Bronchial epithelial cell (primary cell): Measurements from ENCODE around the gene POLDIP2. TPM values are rescaled to one million over a fixed set of nuclear protein-coding genes. Genes with fewer than 3 reads are reported as not detected.

ENCODE experiments used
- DNase-seq: peaks from one replicate; pipeline ENCODE4 v3.0.0-alpha.2; 2010; ENCODE audit warnings: low read depth
- FAIRE-seq: peaks from 2 replicates; lab custom pipeline; 2011; peaks lifted over from hg19 to GRCh38; lab: Jason Lieb, UNC
- H3K27me3 ChIP-seq: 2 replicates; pipeline ENCODE4 v1.5.1; 2011; ENCODE audit warnings: low read length; ENCODE audit not compliant: control insufficient read depth, insufficient read depth
- H3K36me3 ChIP-seq: 2 replicates; pipeline ENCODE4 v1.5.1; 2011; ENCODE audit warnings: low read length; ENCODE audit not compliant: control insufficient read depth, insufficient read depth
- H3K4me3 ChIP-seq: 2 replicates; pipeline ENCODE4 v1.5.1; 2011; ENCODE audit warnings: mild to moderate bottlenecking, low read depth, low read length, control low read depth
- total RNA-seq: library from RNA; depleted of rRNA; stranded (reverse); fragments of >200 nt; gene quantifications from 2 replicates; pipeline ENCODE4 v1.2.1, GENCODE V29; 2014
- TF ChIP-seq, protein P1 (sequence below): IDR thresholded peaks from 2 replicates; pipeline ENCODE4 v1.5.1; 2011; ENCODE audit warnings: mild to moderate bottlenecking, moderate library complexity, low read length, control low read depth, inconsistent platforms; ENCODE audit not compliant: insufficient read depth, severe bottlenecking

POLDIP2 gene
- total RNA-seq, 1 donor from 2014 or later: 59.8 TPM

DNA sequence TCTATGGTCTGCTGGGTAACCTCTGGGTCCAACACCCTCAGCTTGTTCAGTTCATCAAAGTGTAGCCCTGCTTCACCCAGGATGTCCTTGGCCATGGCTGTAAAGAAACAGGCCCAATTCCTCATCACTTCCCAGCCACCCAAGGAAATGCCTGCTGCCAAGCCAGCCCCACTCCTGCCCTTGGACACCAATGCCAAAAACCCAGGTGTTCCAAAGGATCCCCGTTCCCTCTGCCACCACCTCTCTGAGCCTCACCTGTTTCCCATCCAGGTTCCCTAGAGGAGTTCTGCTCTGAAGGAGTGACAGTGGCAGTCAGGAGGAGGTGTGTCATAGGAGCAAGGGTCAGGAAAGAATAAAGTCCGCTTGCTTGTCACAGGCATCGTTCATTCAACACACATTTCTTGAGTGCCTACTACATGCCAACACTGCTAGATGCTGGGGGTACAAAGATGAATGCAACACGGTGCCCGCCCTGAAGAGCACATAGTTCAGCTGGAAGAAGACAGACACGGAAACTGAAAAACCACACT lies 25.4 kb downstream of the POLDIP2 start:
- FAIRE-seq (no peak), DNase-seq (no peak)
- H3K36me3 ChIP-seq: peaks cover 7% of the 10 kb centered on the region
- H3K4me3 ChIP-seq: no peak overlapping the region
- no peaks in the 10 kb centered on the region for H3K27me3 ChIP-seq
- TF ChIP-seq, protein P1, sequence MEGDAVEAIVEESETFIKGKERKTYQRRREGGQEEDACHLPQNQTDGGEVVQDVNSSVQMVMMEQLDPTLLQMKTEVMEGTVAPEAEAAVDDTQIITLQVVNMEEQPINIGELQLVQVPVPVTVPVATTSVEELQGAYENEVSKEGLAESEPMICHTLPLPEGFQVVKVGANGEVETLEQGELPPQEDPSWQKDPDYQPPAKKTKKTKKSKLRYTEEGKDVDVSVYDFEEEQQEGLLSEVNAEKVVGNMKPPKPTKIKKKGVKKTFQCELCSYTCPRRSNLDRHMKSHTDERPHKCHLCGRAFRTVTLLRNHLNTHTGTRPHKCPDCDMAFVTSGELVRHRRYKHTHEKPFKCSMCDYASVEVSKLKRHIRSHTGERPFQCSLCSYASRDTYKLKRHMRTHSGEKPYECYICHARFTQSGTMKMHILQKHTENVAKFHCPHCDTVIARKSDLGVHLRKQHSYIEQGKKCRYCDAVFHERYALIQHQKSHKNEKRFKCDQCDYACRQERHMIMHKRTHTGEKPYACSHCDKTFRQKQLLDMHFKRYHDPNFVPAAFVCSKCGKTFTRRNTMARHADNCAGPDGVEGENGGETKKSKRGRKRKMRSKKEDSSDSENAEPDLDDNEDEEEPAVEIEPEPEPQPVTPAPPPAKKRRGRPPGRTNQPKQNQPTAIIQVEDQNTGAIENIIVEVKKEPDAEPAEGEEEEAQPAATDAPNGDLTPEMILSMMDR: no peak

DNA sequence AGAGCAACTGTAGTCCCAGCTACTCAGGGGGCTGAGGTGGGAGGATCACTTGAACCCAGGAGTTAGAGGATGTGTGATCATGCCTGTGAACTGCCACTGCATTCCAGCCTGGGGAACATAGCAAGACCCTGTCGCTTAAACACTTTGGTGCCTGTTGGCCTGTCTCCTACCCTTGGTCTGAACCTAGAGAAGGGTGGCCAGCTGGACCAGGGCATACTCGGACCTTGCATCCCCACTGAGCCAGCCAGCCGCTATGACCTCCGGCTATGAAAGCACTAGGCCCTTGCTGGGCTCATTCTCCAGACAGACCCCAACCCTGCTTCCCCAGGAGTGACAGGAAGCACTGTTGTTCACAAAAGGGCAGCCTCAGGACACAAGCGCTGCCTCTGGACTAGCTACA lies 26.7 kb downstream of the POLDIP2 start:
- Histone ChIP-seq H3K36me3 (peaks cover 7% of the 10 kb centered on the region), H3K4me3 (no peak overlapping the region), H3K27me3 (no peaks in the 10 kb centered on the region)
- TF ChIP-seq, protein P1: no peak
- FAIRE-seq (no peak), DNase-seq (no peak)

DNA sequence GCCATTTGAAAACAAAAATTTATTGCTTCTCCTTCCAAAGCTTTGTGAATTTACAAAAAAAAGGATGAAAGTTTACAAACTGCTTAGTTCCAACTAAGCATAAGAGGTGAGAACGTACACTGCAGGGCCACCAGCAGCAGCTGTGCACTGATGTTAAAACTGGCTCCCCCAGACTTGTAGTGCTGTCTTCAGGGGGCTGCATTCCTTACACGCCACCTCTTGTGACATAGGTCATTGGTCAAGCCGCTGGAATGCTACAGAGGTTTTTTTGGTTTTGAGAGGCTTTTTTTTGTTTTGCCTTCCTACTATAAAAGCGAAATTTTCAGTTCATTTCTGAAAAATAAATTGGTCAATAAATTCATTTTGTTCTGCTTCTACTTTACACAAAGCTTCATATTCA lies 29.0 kb downstream of the POLDIP2 start:
- H3K36me3 ChIP-seq: peaks cover 7% of the 10 kb centered on the region
- no peak for FAIRE-seq

DNA sequence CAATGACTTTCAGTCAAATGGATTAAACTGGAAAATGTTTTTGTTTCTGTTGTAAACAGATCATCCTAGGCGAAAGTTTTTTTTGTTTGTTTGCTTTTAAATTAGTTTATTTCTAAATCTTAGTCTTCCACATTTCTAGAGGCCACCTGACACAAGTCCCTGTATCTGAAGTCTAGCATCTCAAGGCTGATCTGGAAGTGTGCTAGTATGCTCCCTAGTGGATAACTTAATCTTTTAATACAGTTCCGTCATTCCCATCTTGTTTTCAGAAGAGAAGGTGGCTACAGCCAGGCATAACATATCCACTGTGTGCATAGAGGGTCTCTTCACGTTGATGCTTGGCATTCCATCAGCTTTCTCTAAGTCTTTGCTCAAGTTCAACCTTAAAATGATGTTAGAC lies 29.6 kb downstream of the POLDIP2 start:
- FAIRE-seq (no peak), DNase-seq (no peak)
- Histone ChIP-seq H3K36me3 (peaks cover 7% of the 10 kb centered on the region), H3K27me3 (no peaks in the 10 kb centered on the region), H3K4me3 (no peak overlapping the region)
- TF ChIP-seq, protein P1: no peak

More for the DNA sequence above, 29.0 kb downstream of the POLDIP2 start:
- no peak for DNase-seq
- TF ChIP-seq, protein P1: no peak
- no peak overlapping the region for H3K4me3 ChIP-seq
- no peaks in the 10 kb centered on the region for H3K27me3 ChIP-seq

DNA sequence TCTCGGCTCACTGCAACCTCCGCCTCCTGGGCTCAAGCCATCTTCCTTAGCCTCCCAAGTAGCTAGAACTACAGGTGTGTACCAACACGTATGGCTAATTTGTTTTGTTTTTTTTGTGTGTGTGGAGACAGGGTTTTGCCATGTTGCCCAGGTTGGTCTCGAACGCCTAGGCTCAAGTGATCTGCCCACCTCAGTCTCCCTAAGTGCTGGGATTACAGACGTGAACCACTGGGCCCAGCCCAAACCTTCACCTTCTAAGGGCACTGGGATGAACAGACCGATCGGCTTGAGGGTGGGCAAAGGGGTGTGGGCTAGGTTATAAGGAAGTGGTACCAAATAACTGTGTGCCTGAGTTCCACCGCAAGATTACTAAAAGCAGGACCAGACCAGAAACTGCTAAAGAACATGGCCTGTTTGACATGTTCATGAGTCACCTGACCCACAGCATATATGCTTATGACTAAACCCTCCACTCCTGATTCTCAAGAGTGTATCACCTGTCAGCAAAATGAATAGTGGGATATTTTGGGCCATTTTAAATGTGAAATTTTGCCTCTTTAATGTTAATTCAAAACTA lies 30.2 kb downstream of the POLDIP2 start:
- no peak overlapping the region for H3K4me3 ChIP-seq
- DNase-seq (peak; percentile 76), FAIRE-seq (no peak)
- TF ChIP-seq, protein P1: no peak
- H3K36me3 ChIP-seq: peaks cover 7% of the 10 kb centered on the region
- H3K27me3 ChIP-seq: no peaks in the 10 kb centered on the region

DNA sequence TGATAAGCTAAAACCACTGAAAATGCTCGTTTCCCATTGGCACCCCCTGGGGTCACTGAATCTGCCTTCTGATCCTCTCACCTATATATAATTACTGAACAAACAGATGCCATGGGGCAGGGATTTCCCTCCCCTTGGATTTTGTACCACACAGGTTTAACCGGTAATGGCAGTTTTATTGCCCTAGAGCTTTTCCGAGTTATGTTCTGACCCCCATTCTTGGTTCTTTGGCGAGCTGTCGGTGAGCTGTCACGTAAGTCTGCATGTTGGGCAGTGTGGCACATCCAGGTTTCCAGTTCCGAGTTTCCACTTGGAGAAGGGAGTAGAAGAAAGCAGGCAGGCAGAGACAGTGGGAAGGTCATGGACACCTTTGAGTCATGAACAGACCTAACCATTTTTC lies 31.2 kb downstream of the POLDIP2 start:
- no peak for FAIRE-seq
- Histone ChIP-seq H3K27me3 (no peaks in the 10 kb centered on the region), H3K4me3 (no peak overlapping the region), H3K36me3 (peaks cover 3% of the 10 kb centered on the region)
- peak; percentile 67 for DNase-seq
- TF ChIP-seq, protein P1: no peak
